GM19193 (cell line): ENCODE results near the gene CEP41.
A peak's percentile ranks its signal among the peaks of the same experiment; 100 is the strongest.

Source experiments
- POLR2A ChIP-seq: IDR thresholded peaks from 4 replicates; pipeline ENCODE4 v1.6.1; 2011; ENCODE audit not compliant: insufficient read depth, insufficient read length; ENCODE audit errors: extremely low read depth

The CEP41 gene, protein sequence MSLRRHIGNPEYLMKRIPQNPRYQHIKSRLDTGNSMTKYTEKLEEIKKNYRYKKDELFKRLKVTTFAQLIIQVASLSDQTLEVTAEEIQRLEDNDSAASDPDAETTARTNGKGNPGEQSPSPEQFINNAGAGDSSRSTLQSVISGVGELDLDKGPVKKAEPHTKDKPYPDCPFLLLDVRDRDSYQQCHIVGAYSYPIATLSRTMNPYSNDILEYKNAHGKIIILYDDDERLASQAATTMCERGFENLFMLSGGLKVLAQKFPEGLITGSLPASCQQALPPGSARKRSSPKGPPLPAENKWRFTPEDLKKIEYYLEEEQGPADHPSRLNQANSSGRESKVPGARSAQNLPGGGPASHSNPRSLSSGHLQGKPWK

GRCh38 chr7:130440527-130441365 lies at the start of gene CEP41:
CEP41 (minus strand) TSS chr7:130441016; CDS start chr7:130440966, 50 bp downstream.
- TF ChIP-seq POLR2A = peak; percentile 59

GRCh38 chr7:130490311-130490791 lies 49.5 kb upstream of the CEP41 start:
- no peak for TF ChIP-seq POLR2A

GRCh38 chr7:130489140-130489983 lies 48.5 kb upstream of the CEP41 start:
- no peak for TF ChIP-seq POLR2A

DNA sequence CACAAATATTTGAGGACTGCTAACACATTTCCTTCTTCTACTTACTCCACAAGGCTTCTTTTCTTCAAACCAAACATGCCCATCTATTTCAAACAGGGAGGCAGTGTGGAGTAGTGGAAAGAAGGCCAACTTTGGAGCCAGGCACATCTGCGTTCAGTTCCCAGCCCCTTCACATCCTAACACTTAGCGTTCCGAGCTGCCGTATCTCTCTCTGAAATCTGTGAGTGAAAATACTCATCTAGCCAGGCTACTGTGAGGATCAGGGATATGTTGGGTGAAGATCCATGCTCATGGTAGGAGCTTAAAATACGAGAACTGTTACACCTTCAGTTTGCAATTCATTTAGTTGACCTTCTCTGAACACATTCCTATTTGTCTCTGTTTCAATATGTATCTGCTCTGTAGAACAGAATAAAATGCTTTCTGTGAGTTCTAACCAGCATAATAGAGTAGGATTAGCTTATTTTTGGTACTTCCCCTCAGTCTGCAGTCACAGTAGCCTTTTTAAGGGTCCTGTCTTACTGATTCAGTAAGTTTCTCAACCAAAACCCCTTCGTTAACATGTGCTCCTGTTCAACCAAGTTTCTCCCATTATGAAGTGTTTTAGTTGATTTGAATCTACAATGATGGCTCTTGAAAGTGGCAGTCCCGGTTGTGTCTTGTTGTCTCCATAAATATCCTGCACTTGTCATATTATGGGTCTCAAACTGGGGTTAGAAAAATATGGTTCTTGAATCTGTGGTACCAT lies 47.8 kb upstream of the CEP41 start:
- no peak for TF ChIP-seq POLR2A

- TF ChIP-seq POLR2A = no peak
Measured at GRCh38 chr7:130486954-130487436, 46.2 kb upstream of the CEP41 start.

DNA sequence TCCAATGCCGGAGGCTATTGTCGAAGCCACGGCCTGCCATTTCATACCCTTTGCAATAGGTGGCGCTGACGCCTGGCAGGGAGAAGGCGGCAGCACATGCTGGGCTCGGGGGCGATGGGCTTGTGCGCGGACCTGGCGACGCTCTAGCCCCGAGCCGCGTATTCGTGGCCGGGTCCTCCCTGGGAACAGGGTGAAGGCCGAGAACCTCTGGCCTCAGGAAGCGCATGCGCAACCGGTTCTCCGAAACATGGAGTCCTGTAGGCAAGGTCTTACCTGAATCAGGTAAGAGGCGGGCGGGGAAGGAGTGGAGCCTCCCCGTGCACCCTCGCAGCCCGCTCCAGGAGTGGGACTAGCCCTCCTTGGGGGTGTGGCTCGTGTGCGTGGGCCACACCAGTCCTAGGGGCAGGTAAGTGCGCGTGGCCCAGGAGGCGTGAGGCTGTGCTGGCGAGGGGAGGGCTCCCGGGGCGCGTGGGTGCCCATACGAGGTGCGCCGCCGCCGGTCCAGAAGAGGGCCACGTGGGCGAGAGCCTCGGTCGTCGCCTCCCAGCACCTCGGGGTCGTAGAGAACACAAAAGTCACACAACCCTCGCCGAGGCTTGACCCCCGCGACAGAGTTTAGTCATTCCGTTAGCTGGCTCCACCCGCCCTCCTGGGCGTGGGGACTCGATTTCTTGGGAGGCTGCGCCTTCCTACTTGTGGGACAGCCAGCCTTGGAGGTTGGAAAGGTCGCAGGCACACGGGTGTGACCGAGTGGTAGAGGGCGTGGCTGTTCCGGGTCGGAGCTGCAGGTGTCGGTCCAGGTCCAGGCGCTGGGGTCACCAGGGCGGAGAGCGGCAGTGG lies 45.5 kb upstream of the CEP41 start:
- TF ChIP-seq POLR2A = no peak

DNA sequence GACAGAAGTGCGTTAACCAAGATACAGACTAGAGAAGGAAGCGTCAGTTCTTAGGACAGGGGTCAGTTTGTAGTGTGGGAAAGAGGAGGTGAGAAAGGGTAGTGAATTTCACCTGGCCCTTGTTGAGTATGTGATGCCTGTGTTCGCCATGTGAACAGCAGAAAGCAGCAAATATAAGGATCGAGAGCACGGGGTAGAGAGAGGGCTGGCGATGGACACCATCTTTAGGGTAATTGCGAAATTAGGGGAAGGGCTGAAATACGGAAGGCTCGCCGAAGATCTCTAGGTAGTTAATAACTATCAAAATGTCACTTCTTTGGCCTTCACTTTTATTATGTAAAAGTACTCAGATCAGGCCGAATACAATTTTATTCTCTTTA lies 44.9 kb upstream of the CEP41 start:
- TF ChIP-seq POLR2A = no peak

DNA sequence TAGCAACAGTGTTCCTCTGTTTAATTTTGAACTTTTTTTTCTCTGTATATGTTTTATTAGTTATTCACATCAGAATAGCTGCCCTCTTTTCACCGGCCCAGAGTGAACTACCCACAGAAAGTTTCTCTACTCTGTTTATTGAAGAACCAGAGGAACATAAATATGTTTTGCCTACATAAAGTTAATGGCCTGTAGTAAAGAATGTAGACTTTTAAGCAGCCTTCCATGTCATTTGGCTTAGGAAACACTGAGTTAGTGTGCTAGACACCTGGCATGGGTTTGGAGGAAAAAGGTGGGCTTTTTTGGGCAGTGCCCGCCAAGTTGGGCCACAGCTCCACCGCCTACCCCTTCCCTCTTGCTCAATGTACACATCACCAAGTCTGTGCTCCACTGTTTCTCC lies 42.2 kb upstream of the CEP41 start:
- no peak for TF ChIP-seq POLR2A

DNA sequence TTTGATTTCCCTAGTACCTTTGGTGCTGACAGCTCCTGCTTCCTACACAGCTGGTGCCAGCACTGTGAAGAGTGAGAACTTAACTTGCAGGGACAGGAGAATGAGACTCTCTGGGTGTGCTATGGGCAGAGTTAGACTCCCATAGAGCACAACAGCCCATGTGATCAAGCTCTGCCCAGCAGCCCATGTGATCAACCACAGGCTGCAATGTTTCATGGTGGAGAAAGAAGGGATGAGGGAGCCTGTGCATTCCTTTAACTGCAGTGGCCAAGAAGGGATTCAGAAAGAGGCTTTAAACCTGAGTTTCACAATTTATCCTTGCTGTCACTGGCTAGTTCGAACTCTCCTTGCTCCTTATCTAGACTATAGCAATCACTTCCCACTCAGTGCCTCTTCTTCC lies 41.1 kb upstream of the CEP41 start:
- no peak for TF ChIP-seq POLR2A

DNA sequence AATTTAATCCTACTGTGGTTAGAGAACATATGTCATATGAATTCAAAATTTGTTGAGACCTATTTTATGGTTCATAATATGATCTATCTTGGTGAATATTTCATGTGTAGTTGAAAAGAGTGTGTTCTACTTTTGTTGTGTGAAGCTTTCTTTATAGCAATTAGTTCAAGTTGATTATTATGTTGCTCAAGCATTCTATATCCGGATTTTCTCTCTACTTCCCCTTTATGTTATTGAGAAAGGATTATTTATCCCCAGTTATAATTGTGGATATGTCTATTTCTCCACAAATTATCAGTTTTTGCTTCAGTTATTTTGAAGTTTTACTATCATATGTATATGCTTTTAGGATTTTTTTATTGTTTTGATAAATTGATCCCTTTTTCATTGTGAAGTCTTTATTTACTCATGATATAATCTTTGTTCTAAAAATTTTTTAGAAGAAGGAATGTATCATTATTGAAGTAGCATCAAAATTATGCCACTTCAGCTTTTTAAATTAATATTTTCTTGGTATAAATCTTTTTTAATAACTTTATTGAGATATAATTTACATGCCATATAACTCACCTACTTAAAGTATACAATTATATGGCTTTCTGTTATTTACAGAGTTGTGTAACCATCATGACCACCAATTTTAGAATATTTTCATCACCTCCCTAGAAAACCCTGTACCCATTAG lies 39.0 kb upstream of the CEP41 start:
- no peak for TF ChIP-seq POLR2A

DNA sequence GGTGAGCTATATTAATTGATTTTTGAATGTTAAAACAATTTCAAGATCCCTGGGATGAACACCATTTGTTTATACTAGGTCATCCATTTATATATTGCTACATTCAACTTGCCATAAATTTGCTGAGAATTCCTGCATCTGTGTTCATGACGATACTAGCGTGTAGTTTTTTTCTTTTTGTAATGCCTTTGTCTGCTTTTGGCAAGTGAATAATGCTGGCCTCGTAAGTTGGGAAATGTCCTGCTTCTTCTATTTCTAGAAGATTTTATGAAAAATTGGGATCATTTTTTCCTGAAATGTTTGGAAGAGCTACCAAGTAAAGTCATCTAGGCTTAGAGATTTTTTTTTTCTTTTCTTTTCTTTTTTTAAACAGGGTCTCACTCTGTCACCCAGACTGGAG lies 38.2 kb upstream of the CEP41 start:
- TF ChIP-seq POLR2A = no peak

GRCh38 chr7:130476297-130477150 lies 35.7 kb upstream of the CEP41 start:
- no peak for TF ChIP-seq POLR2A
